BLaER1 (cell line): Measurements from ENCODE around the gene SLC22A12.
A peak's percentile ranks its signal among the peaks of the same experiment; 100 is the strongest.
"Not testable (repeated sequence)": the region's sequence is repeated elsewhere in the genome, so short reads cannot be mapped to it uniquely, and the experiment has no call there.

ENCODE experiments used
- H3K27ac ChIP-seq: shearing (Covaris generic); formaldehyde crosslinking; 2 replicates; pipeline ENCODE4 v1.8.1; 2022
- H3K27me3 ChIP-seq: shearing (Covaris generic); formaldehyde crosslinking; 2 replicates; pipeline ENCODE4 v1.8.1; 2022
- H3K36me3 ChIP-seq: shearing (Covaris generic); formaldehyde crosslinking; 2 replicates; pipeline ENCODE4 v1.8.1; 2022
- H3K4me1 ChIP-seq: shearing (Covaris generic); formaldehyde crosslinking; 2 replicates; pipeline ENCODE4 v1.8.1; 2022
- H3K4me2 ChIP-seq: shearing (Covaris generic); formaldehyde crosslinking; 2 replicates; pipeline ENCODE4 v1.8.1; 2022
- H3K4me3 ChIP-seq: shearing (Covaris generic); formaldehyde crosslinking; 2 replicates; pipeline ENCODE4 v1.8.1; 2022
- H3K9ac ChIP-seq: shearing (Covaris generic); formaldehyde crosslinking; 2 replicates; pipeline ENCODE4 v1.8.1; 2022
- H3K9me3 ChIP-seq: shearing (Covaris generic); formaldehyde crosslinking; 2 replicates; pipeline ENCODE4 v1.8.1; 2022
- H4K20me1 ChIP-seq: shearing (Covaris generic); formaldehyde crosslinking; 2 replicates; pipeline ENCODE4 v1.8.1; 2022
- Cebpa-rat ChIP-seq: shearing (Covaris generic); IDR thresholded peaks from 2 replicates; pipeline ENCODE4 v1.8.1; 2022

SLC22A12 gene

DNA sequence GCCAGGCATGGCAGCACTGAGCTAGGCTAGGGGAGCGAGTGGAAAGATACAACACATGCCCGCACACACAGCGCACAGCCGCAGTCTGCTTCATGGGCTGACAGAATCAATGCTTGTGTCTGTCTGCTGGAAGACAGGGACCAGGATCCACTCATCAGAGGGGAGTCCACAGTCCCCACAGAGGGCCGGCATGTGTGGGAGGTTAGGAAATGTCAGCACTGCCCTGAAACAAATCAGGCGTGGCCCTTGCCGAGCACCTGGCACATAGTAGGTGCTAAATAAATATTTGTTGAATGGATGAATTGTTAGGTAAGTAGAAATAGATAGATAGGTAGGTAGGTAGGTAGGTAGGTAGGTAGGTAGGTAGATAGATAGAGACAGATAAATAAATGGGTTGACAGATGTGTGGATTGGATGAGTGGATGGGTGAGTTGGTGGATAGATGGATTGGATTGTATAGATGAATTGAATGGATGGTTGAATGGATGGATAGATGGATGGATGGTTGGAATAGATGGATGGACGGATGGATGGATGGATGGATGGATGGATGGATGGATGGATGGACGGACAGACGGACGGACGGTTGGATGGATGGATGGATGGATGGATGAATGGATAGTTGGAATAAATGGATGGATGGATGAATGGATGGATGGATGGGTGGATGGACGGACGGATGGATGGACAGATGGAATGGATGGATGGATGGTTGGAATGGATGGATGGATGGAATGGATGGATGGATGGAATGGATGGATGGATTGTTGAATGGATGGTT, 3.3 kb downstream of the SLC22A12 start:
- no peak overlapping the region for H3K4me2 ChIP-seq
- no peaks in the 10 kb centered on the region for H4K20me1 ChIP-seq
- no peak overlapping the region for H3K4me3 ChIP-seq
- peaks cover 5% of the 10 kb centered on the region; the same call in 1 of the 2 replicates for H3K4me1 ChIP-seq
- H3K9me3 ChIP-seq, result peaks cover 30% of the 10 kb centered on the region
- H3K9ac ChIP-seq, result no peak overlapping the region
- no peaks in the 10 kb centered on the region for H3K36me3 ChIP-seq
- H3K27ac ChIP-seq, result no peak overlapping the region
- no peaks in the 10 kb centered on the region for H3K27me3 ChIP-seq
- no peak for TF ChIP-seq Cebpa-rat

DNA sequence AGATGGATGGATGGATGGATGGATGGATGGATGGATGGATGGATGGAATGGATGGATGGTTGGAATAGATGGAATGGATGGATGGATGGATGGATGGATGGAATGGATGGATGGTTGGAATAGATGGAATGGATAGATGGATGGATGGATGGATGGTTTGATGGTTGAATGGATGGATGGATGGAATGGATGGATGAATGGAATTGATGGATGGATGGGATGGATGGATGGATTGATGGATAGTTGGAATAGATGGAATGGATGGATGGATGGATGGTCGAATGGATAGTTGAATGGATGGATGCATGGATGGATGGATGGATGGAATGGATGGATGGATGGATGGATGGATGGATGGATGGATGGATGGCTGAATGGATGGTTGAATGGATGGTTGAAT, 4.9 kb downstream of the SLC22A12 start:
- H3K4me2 ChIP-seq, H3K9ac ChIP-seq, H4K20me1 ChIP-seq, H3K36me3 ChIP-seq, H3K4me3 ChIP-seq, H3K27me3 ChIP-seq, H3K4me1 ChIP-seq, H3K27ac ChIP-seq: not testable (repeated sequence)
- peaks cover 26% of the 10 kb centered on the region for H3K9me3 ChIP-seq

DNA sequence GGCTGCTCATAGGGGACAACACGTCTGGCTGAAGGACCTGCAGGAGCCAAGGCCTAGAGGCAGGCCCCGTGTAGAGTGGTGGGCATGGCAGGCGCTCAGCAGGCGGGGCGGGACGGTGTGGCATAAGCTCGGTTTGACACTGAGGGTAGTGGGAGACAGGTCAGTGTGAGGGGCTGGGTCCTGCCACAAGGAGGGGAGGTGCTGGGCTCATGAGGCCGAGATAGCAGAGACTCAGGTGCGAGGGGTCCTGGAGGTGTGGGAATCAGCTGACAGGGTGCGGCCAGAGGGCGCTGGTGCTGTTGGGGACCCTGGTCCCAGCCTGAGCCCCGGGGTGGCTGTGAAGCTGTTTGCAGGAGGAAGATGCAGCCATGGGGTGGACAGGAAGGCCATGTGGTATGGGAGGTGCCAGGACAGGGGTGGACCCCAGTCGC, 6.7 kb downstream of the SLC22A12 start:
- H3K4me1 ChIP-seq, result peaks cover 12% of the 10 kb centered on the region
- H3K9me3 ChIP-seq, result peaks cover 26% of the 10 kb centered on the region
- H3K36me3 ChIP-seq, result no peaks in the 10 kb centered on the region
- H3K4me2 ChIP-seq, result no peak overlapping the region
- H3K4me3 ChIP-seq, result no peak overlapping the region
- TF ChIP-seq Cebpa-rat, result no peak
- H4K20me1 ChIP-seq, result no peaks in the 10 kb centered on the region
- no peak overlapping the region for H3K27ac ChIP-seq
- H3K27me3 ChIP-seq, result no peaks in the 10 kb centered on the region
- no peak overlapping the region for H3K9ac ChIP-seq

DNA sequence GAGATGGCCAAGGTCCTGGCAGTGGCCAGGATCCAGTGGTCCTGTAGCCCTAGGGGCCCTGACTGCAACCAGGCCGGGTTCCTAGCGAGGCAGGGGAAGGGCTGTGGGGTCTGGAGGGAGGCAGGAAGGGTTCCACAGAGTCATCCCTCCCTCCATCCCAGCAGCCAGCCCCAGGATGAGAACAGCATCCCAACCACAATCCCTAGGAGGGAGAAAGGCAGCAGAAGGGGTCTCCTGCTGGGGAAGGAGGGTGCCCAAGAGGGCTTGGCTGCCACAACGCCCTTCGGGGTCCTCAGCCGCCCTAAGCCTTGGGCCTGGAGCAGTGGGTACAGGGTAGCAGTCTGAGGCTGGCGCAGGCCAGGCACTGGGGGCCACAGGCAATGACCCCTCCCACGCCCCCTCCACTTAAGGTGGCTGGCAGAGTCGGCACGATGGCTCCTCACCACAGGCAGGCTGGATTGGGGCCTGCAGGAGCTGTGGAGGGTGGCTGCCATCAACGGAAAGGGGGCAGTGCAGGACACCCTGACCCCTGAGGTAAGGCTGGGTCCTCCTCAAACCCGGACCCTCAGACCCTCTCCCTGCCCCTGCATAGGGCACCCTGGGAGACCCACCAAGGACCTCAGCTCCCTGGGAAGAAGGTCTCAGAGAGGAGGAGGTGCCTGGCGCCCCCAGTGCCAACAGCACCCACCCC, 7.2 kb downstream of the SLC22A12 start:
- peaks cover 10% of the 10 kb centered on the region; the same call in 1 of the 2 replicates for H3K4me1 ChIP-seq
- no peak overlapping the region for H3K4me3 ChIP-seq
- TF ChIP-seq Cebpa-rat, result no peak
- no peak overlapping the region for H3K27ac ChIP-seq
- H3K9ac ChIP-seq, result no peak overlapping the region
- peaks cover 26% of the 10 kb centered on the region for H3K9me3 ChIP-seq
- H3K27me3 ChIP-seq, result no peaks in the 10 kb centered on the region
- H3K4me2 ChIP-seq, result no peak overlapping the region
- no peaks in the 10 kb centered on the region for H4K20me1 ChIP-seq
- H3K36me3 ChIP-seq, result no peaks in the 10 kb centered on the region

DNA sequence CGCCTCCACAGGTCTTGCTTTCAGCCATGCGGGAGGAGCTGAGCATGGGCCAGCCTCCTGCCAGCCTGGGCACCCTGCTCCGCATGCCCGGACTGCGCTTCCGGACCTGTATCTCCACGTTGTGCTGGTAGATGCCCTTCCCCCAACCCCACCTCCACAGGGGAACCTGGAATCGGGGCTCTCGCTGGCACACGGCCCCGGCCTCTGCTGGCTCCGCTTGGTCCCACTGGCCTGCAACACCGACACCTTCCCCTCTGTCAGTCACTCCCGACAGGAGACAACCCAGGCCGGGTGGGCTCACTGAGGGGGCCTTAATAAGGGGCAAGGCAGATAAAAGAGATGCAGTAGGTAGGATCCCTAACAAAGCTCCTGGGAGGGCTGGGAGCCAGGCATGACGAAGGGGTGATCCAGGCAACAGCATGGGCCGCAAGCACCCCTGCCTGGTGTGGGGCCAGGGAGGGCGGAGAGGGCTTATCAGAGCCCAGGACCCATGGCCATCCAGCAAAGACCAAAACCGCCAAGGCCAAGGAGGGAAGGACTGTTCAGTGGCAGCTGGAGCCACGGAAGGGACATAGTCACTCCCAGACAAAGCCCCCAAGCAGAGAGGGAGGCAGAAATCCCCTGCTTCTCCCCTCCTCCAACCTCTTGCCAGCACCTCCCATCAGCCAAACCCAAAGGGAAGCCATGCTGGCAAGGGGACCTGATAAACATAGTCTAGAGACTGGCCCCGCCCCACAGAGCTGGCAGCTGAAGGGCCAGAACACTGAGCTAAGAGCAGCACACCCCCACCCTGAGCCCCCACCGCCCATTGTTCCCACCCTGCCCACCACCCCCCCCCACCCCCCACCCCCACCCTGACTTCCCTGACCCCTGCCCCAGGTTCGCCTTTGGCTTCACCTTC, 8.0 kb downstream of the SLC22A12 start:
- Histone ChIP-seq H3K36me3 (no peaks in the 10 kb centered on the region), H3K4me1 (peaks cover 10% of the 10 kb centered on the region; the same call in 1 of the 2 replicates), H3K27me3 (no peaks in the 10 kb centered on the region), H3K4me3 (no peak overlapping the region), H4K20me1 (no peaks in the 10 kb centered on the region), H3K27ac (no peak overlapping the region), H3K4me2 (no peak overlapping the region), H3K9me3 (peaks cover 26% of the 10 kb centered on the region), H3K9ac (no peak overlapping the region)
- no peak for TF ChIP-seq Cebpa-rat

DNA sequence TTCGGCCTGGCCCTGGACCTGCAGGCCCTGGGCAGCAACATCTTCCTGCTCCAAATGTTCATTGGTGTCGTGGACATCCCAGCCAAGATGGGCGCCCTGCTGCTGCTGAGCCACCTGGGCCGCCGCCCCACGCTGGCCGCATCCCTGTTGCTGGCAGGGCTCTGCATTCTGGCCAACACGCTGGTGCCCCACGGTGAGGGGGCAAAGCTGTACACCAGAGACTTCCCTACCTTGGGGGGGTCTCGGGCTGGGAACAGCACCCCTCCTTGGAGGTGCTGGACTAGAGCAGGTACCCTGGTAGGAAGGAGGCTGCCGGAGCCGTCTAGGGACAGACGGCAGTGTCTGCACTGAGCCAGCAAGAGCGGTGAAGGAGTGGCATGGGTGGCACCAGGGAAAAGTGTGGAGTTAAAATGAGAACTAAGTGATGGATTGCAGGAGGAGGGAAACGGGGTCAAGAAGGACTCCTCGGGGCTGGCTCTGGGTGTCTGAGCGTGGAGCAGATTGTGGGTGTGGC, 8.7 kb downstream of the SLC22A12 start:
- no peak overlapping the region for H3K4me2 ChIP-seq
- H4K20me1 ChIP-seq, result no peaks in the 10 kb centered on the region
- H3K27ac ChIP-seq, result peak overlapping the region; percentile 13; the same call in 1 of the 2 replicates
- no peak overlapping the region for H3K4me3 ChIP-seq
- TF ChIP-seq Cebpa-rat, result no peak
- no peaks in the 10 kb centered on the region for H3K27me3 ChIP-seq
- peaks cover 23% of the 10 kb centered on the region for H3K9me3 ChIP-seq
- no peak overlapping the region for H3K9ac ChIP-seq
- peaks cover 13% of the 10 kb centered on the region for H3K4me1 ChIP-seq
- H3K36me3 ChIP-seq, result no peaks in the 10 kb centered on the region

DNA sequence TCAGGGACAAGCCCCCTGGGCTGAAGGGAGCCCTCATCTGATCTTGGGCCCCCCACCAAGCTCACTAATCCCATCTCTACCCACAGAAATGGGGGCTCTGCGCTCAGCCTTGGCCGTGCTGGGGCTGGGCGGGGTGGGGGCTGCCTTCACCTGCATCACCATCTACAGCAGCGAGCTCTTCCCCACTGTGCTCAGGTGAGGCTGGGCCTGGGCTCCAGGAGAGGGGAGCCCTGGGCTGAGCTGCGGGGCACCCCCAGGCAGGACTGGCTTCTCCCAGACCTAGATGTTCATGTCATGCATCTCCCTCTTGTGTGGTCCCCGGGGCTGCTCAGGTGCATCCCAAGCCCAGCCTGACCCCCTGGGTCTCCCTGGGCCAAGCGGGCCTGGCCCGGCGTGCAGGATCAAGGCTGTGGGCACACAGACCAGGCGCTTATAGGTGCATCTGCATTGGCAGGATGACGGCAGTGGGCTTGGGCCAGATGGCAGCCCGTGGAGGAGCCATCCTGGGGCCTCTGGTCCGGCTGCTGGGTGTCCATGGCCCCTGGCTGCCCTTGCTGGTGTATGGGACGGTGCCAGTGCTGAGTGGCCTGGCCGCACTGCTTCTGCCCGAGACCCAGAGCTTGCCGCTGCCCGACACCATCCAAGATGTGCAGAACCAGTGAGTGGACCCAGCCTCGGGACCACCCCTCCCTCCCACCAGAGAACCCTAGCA, 9.4 kb downstream of the SLC22A12 start:
- H3K27ac ChIP-seq, result no peak overlapping the region
- H3K9me3 ChIP-seq, result peaks cover 16% of the 10 kb centered on the region
- no peak for TF ChIP-seq Cebpa-rat
- peaks cover 20% of the 10 kb centered on the region for H3K4me1 ChIP-seq
- no peak overlapping the region for H3K9ac ChIP-seq
- no peak overlapping the region for H3K4me3 ChIP-seq
- no peaks in the 10 kb centered on the region for H4K20me1 ChIP-seq
- no peaks in the 10 kb centered on the region for H3K27me3 ChIP-seq
- H3K4me2 ChIP-seq, result no peak overlapping the region
- H3K36me3 ChIP-seq, result no peaks in the 10 kb centered on the region

DNA sequence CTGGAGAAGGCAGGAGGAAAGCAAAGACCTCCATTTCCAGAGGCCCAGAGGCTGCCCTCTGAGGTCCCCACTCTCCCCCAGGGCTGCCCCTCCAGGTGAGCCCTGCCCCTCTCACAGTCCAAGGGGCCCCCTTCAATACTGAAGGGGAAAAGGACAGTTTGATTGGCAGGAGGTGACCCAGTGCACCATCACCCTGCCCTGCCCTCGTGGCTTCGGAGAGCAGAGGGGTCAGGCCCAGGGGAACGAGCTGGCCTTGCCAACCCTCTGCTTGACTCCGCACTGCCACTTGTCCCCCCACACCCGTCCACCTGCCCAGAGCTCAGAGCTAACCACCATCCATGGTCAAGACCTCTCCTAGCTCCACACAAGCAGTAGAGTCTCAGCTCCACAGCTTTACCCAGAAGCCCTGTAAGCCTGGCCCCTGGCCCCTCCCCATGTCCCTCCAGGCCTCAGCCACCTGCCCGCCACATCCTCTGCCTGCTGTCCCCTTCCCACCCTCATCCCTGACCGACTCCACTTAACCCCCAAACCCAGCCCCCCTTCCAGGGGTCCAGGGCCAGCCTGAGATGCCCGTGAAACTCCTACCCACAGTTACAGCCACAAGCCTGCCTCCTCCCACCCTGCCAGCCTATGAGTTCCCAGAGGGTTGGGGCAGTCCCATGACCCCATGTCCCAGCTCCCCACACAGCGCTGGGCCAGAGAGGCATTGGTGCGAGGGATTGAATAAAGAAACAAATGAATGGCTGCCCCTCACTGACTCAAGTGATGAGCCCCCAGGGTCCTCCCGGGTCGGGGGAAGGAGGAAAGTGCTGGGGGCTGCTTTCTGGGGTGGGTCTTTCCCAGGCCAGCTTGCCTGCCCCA, 10.8 kb downstream of the SLC22A12 start:
- H3K27me3 ChIP-seq, result no peaks in the 10 kb centered on the region
- H3K4me1 ChIP-seq, result peaks cover 32% of the 10 kb centered on the region
- peak overlapping the region; percentile 31; the same call in 1 of the 2 replicates for H3K27ac ChIP-seq
- H3K9me3 ChIP-seq, result 0 out of 2 replicates have a peak, but pooled peaks cover 2% of the 10 kb centered on the region
- H3K9ac ChIP-seq, result no peak overlapping the region
- peak overlapping the region; percentile 27 for H3K4me2 ChIP-seq
- no peak for TF ChIP-seq Cebpa-rat
- no peaks in the 10 kb centered on the region for H3K36me3 ChIP-seq
- H3K4me3 ChIP-seq, result no peak overlapping the region
- no peaks in the 10 kb centered on the region for H4K20me1 ChIP-seq
